Measurements from ENCODE around the gene CMIP. TPM values are rescaled to one million over a fixed set of nuclear protein-coding genes. Genes with fewer than 3 reads are reported as not detected.

CMIP gene
- total RNA-seq, 2 donors from 2014 or later = 30.1 to 95.1 TPM

DNA sequence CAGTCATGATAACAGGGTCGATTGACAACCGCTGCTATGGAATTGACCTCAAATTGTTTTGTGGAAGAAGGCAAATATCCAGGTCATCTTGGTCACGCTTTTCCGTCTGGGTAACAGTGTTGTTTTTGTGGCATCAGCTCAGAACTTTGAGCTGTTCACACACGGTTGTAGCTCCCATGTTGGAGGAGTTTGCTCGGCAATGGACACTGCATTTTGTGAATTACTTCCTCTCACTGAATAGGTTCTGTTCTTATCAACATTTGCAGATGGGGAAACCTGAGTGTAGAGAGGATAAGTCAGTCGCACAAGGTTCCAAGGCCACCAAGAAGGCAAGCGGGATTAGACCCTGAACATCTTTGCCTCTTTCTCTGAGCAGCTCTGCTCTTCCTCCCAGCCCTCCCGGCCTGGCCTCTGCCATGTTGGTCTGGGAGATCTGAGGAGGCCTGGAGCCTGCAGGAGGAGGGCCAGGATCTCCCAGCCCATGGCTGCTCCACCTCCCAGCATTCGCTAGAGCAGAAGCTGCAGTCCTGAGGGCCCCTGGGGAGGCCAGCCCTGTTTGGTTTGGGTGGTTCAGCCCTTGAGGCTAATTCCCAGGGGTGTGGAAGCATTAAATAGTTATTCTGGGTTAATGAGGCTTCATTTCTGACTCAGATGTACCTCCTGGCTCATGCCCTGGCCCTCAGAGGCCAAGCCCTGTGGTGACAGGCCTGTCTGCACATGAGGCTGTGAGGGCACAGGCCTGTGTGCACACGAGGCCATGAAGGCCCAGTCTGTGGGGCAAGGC lies 180.3 kb downstream of the CMIP start:
- Histone ChIP-seq H3K27me3 (replicated peaks; ENCODE audit: insufficient read depth) (no peaks in the 10 kb centered on the region), H3K4me3 (no peak overlapping the region), H3K27ac (peak overlapping the region in 1 of 2 donors; percentile 32), H3K4me1 (replicated peaks) (peaks cover 5% of the 10 kb centered on the region), H3K36me3 (no peaks in the 10 kb centered on the region), H3K9me3 (no peaks in the 10 kb centered on the region)
- WGBS = 84% methylated on average over 11 of the region's 11 CpGs
- intact Hi-C loops (cut with DNase I) = loop anchor here (5.0 to 10.0 kb wide), 2 partner anchors 97 to 260 kb away; no protein-coding TSS in a partner anchor
- TF ChIP-seq, protein P1, sequence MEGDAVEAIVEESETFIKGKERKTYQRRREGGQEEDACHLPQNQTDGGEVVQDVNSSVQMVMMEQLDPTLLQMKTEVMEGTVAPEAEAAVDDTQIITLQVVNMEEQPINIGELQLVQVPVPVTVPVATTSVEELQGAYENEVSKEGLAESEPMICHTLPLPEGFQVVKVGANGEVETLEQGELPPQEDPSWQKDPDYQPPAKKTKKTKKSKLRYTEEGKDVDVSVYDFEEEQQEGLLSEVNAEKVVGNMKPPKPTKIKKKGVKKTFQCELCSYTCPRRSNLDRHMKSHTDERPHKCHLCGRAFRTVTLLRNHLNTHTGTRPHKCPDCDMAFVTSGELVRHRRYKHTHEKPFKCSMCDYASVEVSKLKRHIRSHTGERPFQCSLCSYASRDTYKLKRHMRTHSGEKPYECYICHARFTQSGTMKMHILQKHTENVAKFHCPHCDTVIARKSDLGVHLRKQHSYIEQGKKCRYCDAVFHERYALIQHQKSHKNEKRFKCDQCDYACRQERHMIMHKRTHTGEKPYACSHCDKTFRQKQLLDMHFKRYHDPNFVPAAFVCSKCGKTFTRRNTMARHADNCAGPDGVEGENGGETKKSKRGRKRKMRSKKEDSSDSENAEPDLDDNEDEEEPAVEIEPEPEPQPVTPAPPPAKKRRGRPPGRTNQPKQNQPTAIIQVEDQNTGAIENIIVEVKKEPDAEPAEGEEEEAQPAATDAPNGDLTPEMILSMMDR (IDR thresholded peaks at IDR 0.05) = no peak
- TF ChIP-seq POLR2AphosphoS5 (IDR thresholded peaks at IDR 0.05) (no peak), POLR2A (IDR thresholded peaks at IDR 0.05) (no peak)
- no peak for DNase-seq (ENCODE audit: low spot score)

DNA sequence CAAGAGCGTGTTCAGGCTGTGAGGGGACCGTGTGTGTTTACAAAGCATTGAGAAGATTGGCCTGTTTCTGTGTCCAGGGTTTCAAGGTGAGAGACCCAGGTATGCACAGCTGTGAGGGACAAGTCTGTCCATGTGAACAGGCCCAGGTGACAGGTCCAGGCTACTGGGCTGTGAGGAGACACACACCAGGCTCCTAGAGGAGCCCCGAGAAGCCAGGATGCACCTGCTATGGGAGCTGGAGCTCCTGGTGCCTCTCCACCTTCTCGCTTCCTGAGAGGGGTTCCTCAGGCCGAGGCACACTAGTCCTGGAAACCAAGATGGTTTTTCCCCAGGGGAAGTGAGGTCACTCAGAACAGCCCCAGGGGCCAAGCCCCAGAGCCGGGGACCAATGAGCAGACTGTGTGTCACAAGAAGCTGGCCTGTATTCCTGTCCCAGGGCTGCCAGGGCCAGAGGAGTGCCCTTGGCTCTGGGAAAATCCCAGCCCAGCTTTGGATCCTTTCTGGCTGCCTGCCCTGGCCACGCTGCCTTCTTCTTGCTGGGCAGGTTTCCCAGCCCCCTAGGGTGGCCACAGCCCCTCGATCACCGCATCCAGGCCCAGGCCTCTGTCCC lies 181.0 kb downstream of the CMIP start:
- WGBS = 42% methylated on average over 9 of the region's 9 CpGs
- DNase-seq (ENCODE audit: low spot score) = peak; percentile 41
- intact Hi-C loops (cut with DNase I) = loop anchor here (5.0 to 10.0 kb wide), 2 partner anchors 97 to 261 kb away; no protein-coding TSS in a partner anchor

DNA sequence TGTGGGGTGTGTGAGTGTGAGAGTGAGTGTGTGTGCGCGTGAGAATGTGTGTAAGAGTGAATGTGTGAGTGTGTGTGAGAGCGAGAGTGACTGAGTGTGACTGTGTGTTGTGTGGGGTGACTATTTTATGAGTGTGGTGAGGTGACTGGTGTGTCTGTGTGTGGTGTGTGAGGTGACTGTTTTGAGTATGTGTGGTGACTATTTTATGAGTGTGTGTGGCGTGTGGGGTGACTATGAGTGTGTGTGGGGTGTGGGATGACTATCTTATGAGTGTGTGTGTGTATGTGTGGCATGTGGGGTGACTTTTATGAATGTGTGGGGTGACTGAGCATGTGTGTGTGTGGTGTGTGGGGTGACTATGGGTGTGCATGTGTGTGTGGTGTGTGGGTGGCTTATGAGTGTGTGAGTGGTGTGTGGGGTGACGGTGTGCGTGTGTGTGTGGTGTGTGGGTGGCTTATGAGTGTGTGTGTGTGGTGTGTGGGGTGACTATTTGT lies 181.6 kb downstream of the CMIP start:
- peaks cover 5% of the 10 kb centered on the region for H3K4me1 ChIP-seq (replicated peaks)
- no peaks in the 10 kb centered on the region for H3K9me3 ChIP-seq
- no peaks in the 10 kb centered on the region for H3K36me3 ChIP-seq
- 67% methylated on average over 6 of the region's 6 CpGs for WGBS
- intact Hi-C loops (cut with DNase I) = loop anchor here (5.0 to 10.0 kb wide), 2 partner anchors 96 to 261 kb away; no protein-coding TSS in a partner anchor
- no peaks in the 10 kb centered on the region for H3K27me3 ChIP-seq (replicated peaks; ENCODE audit: insufficient read depth)
- TF ChIP-seq, protein P1 (IDR thresholded peaks at IDR 0.05) = no peak
- no peak for TF ChIP-seq POLR2AphosphoS5 (IDR thresholded peaks at IDR 0.05)
- no peak for TF ChIP-seq POLR2A (IDR thresholded peaks at IDR 0.05)
- DNase-seq (ENCODE audit: low spot score) = no peak
- peak overlapping the region in 1 of 2 donors; percentile 4 for H3K27ac ChIP-seq
- no peak overlapping the region for H3K4me3 ChIP-seq

More for the DNA sequence above, 181.0 kb downstream of the CMIP start:
- Histone ChIP-seq H3K4me1 (replicated peaks) (peaks cover 5% of the 10 kb centered on the region), H3K9me3 (no peaks in the 10 kb centered on the region), H3K36me3 (no peaks in the 10 kb centered on the region), H3K27ac (peak overlapping the region; percentile 4 to 32), H3K27me3 (replicated peaks; ENCODE audit: insufficient read depth) (no peaks in the 10 kb centered on the region), H3K4me3 (no peak overlapping the region)
- no peak for TF ChIP-seq POLR2A (IDR thresholded peaks at IDR 0.05)
- TF ChIP-seq, protein P1 (IDR thresholded peaks at IDR 0.05) = no peak
- TF ChIP-seq POLR2AphosphoS5 (IDR thresholded peaks at IDR 0.05) = no peak

DNA sequence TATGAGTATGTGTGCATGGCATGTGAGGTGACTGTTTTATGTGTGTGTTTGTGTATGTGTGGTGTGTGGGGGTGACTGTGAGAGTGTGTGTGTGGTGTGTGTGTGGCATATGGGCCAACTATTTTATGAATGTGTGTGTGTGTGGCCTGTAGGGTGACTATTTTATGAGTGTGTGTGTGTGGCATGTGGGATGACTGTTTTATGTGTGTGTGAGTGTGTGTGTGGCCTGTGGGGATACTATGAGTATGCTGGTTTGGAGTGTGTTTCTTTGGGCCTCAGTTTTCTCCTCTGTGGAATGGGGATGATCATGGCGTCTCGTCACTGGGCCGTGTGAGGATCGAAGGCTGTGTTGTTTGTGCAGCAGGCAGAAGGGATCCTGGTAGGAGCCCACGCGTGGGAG lies 182.4 kb downstream of the CMIP start:
- TF ChIP-seq POLR2A (IDR thresholded peaks at IDR 0.05) (no peak), POLR2AphosphoS5 (IDR thresholded peaks at IDR 0.05) (no peak)
- TF ChIP-seq, protein P1 (IDR thresholded peaks at IDR 0.05) = no peak
- intact Hi-C loops (cut with DNase I) = loop anchor here (5.0 to 10.0 kb wide), 2 partner anchors 95 to 262 kb away; no protein-coding TSS in a partner anchor
- Histone ChIP-seq H3K36me3 (no peaks in the 10 kb centered on the region), H3K9me3 (no peaks in the 10 kb centered on the region), H3K27me3 (replicated peaks; ENCODE audit: insufficient read depth) (no peaks in the 10 kb centered on the region), H3K4me3 (no peak overlapping the region), H3K27ac (no peak overlapping the region), H3K4me1 (replicated peaks) (peaks cover 5% of the 10 kb centered on the region)
- DNase-seq (ENCODE audit: low spot score) = no peak
- 95% methylated on average over 6 of the region's 6 CpGs for WGBS

Measured in prostate gland (tissue), 2 donors.